Coronary artery (tissue), 2 donors: ENCODE measurements around the gene RIPOR1.
"Not testable (repeated sequence)": the region's sequence is repeated elsewhere in the genome, so short reads cannot be mapped to it uniquely, and the experiment has no call there.

Experiments used
- DNase-seq: peaks from one replicate; pipeline ENCODE4 v3.0.0-alpha.2; 2017; ENCODE audit warnings: low spot score
- H3K27ac ChIP-seq, 2 donors: fragments of 200-600 bp; sonication (generic); one replicate each; pipeline ENCODE4 v1.5.1; 2016 to 2019
- H3K4me3 ChIP-seq: fragments of 200-600 bp; sonication (generic); 2 replicates; pipeline ENCODE4 v1.5.1; 2016; ENCODE audit warnings: mild to moderate bottlenecking, moderate library complexity
- CTCF ChIP-seq: fragments of 200-600 bp; sonication (generic); IDR thresholded peaks from one replicate; pipeline ENCODE4 v1.5.1; 2019; ENCODE audit warnings: antibody characterized with exemption

The RIPOR1 gene

GRCh38 chr16:67509016-67509415 lies 19.6 kb upstream of the RIPOR1 start:
- Histone ChIP-seq H3K27ac (no peak overlapping the region), H3K4me3 (no peak overlapping the region)
- no peak for TF ChIP-seq CTCF
- DNase-seq, result no peak

DNA sequence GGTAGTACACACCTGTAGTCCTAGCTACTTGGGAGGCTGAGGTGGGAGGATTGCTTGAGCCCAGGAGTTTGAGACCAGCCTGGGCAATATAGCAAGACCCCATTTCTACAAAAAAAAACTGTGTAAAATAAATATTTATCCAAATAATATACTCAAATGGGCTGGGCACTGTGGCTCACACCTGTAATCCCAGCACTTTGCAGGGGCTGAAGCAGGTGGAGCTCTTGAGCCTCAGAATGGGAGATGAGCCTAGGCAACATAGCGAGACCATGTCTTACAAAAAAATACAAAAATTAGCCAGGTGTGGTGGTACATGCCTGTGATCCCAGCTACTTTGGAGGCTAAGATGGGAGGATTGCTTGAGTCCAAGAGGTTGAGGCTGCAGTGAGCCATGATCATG lies 14.7 kb upstream of the RIPOR1 start:
- not testable (repeated sequence) for H3K27ac ChIP-seq, H3K4me3 ChIP-seq, DNase-seq

GRCh38 chr16:67514382-67514828 lies 14.2 kb upstream of the RIPOR1 start:
- Histone ChIP-seq H3K4me3 (no peak overlapping the region), H3K27ac (peak overlapping the region in 1 of 2 donors; percentile 7)
- DNase-seq, result peak; percentile 77
- peak; percentile 32 for TF ChIP-seq CTCF

GRCh38 chr16:67516296-67517154 lies 12.1 kb upstream of the RIPOR1 start:
- TF ChIP-seq CTCF, result no peak
- Histone ChIP-seq H3K27ac (no peak overlapping the region), H3K4me3 (no peak overlapping the region)
- DNase-seq, result no peak

- Histone ChIP-seq H3K27ac (no peak overlapping the region), H3K4me3 (no peak overlapping the region)
- no peak for TF ChIP-seq CTCF
- DNase-seq, result no peak
Observed at GRCh38 chr16:67517155-67517445, 11.5 kb upstream of the RIPOR1 start.

DNA sequence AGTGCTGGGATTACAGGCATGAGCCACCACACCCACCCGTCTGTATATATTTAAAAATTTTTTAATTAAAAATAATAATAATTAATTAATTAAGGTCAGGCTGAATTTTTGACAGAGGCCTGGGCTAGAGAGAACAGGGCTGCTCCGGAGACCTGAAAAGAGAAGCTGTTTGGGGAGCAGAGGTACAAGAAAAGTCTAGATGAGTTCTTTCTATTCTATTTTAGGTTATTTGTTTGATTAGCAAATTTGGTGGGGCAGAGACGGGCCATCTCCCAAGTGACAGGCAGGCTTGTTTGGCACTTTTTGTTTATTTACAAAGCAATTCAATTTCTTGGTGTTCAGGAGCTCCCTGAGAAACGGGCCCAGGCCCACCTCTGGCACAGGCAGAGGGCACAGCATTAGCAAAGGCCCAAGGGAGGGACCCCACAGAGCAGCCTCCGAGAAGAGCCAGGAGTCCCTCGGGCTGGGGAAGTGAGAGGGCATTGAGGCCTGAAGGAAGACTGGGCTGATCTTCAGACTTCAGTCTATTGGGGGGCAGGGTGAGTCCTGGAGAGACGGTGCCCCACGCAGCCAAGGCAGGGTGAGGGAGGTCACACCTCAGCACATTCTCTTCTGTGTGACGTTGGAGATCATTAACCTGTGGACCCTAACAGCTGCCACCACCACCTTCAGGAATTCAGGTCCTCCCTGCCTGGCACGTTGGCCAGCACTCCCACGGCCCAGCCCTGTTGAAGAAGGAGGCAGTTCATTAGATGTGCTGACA lies 10.8 kb upstream of the RIPOR1 start:
- no peak for TF ChIP-seq CTCF
- Histone ChIP-seq H3K4me3 (no peak overlapping the region), H3K27ac (no peak overlapping the region)
- DNase-seq, result no peak

DNA sequence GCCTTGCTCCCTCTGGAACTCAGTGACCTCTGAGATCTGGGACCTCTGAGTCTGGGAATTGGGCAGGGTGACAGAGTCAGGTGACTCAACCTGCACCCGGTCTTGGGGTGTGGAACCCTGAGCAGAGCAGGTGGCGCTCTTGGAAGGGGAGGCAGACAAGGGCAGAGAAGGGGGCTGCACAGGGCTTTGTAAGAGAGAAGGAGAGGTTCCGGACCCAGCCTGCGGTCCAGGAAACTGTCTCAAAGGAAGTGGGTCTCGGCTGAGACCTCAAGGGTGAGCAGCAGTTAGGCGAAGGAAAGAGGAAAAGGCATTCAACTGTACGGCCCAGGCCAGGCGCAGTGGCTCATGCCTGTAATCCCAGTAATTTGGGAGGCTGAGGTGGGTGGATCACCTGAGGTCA lies 10.0 kb upstream of the RIPOR1 start:
- TF ChIP-seq CTCF, result no peak
- no peak overlapping the region for H3K4me3 ChIP-seq
- no peak for DNase-seq
- no peak overlapping the region for H3K27ac ChIP-seq
